GM20431 (cell line): ENCODE results near the gene WNT11.

ENCODE experiments used
- in situ Hi-C: fragments of 300-500 bp; cut with MseI, MboI; formaldehyde crosslinking; loops from one replicate; pipeline ENCODE4 v1.15.0; 2020; ENCODE audit warnings: low sequenced_read_pairs; ENCODE audit not compliant: unreplicated experiment

WNT11 gene

GRCh38 chr11:76206327-76207081 lies at the start of gene WNT11:
Gene WNT11, minus strand, starts transcription at chr11:76206502. Its CDS starts 95 bp downstream, at chr11:76206407.
- in situ Hi-C loops = loop anchor here (5.0 kb wide), 1 partner anchor 111 kb away; no protein-coding TSS in a partner anchor

- in situ Hi-C loops = no loop called here
Observed at GRCh38 chr11:76253416-76253815, 47.1 kb upstream of the WNT11 start.

- in situ Hi-C loops = no loop called here
Observed at GRCh38 chr11:76252631-76253070, 46.3 kb upstream of the WNT11 start.

- in situ Hi-C loops = no loop called here
Observed at GRCh38 chr11:76251576-76251975, 45.3 kb upstream of the WNT11 start.

GRCh38 chr11:76251226-76251575 lies 44.9 kb upstream of the WNT11 start:
- in situ Hi-C loops = no loop called here

- in situ Hi-C loops = no loop called here
Observed at GRCh38 chr11:76250520-76251225, 44.4 kb upstream of the WNT11 start.

- in situ Hi-C loops = no loop called here
Observed at GRCh38 chr11:76249195-76249741, 43.0 kb upstream of the WNT11 start.

- in situ Hi-C loops = no loop called here
Observed at GRCh38 chr11:76248210-76248609, 41.9 kb upstream of the WNT11 start.

GRCh38 chr11:76247091-76247490 lies 40.8 kb upstream of the WNT11 start:
- in situ Hi-C loops = no loop called here

- in situ Hi-C loops = no loop called here
Observed at GRCh38 chr11:76246271-76246933, 40.1 kb upstream of the WNT11 start.

GRCh38 chr11:76245720-76246119 lies 39.4 kb upstream of the WNT11 start:
- in situ Hi-C loops = no loop called here

- in situ Hi-C loops = no loop called here
Observed at GRCh38 chr11:76244316-76244851, 38.1 kb upstream of the WNT11 start.

GRCh38 chr11:76243957-76244285 lies 37.6 kb upstream of the WNT11 start:
- in situ Hi-C loops = no loop called here

GRCh38 chr11:76243193-76243956 lies 37.1 kb upstream of the WNT11 start:
- in situ Hi-C loops = no loop called here

- in situ Hi-C loops = no loop called here
Observed at GRCh38 chr11:76242004-76242779, 35.9 kb upstream of the WNT11 start.

GRCh38 chr11:76241243-76242000 lies 35.1 kb upstream of the WNT11 start:
- in situ Hi-C loops = no loop called here

- in situ Hi-C loops = no loop called here
Observed at GRCh38 chr11:76240666-76241065, 34.4 kb upstream of the WNT11 start.

- in situ Hi-C loops = no loop called here
Observed at GRCh38 chr11:76240161-76240540, 33.8 kb upstream of the WNT11 start.
